HL-60 (cell line): Measurements from ENCODE around the gene IRF2BP2.
"Not testable (repeated sequence)": the region's sequence is repeated elsewhere in the genome, so short reads cannot be mapped to it uniquely, and the experiment has no call there.

Experiments used
- CTCF ChIP-seq: IDR thresholded peaks from one replicate; pipeline ENCODE4 v1.5.1; 2011; ENCODE audit warnings: low read length, control low read depth, inconsistent platforms; ENCODE audit not compliant: insufficient read depth
- GABPA ChIP-seq: IDR thresholded peaks from 2 replicates; pipeline ENCODE4 v1.6.1; 2012; ENCODE audit warnings: low read depth
- POLR2AphosphoS5 ChIP-seq: IDR thresholded peaks from 2 replicates; pipeline ENCODE4 v1.6.1; 2012; ENCODE audit warnings: low read depth
- REST ChIP-seq: IDR thresholded peaks from 2 replicates; pipeline ENCODE4 v1.6.1; 2012; ENCODE audit warnings: low read depth; ENCODE audit not compliant: insufficient replicate concordance
- SPI1 ChIP-seq: IDR thresholded peaks from 2 replicates; pipeline ENCODE4 v1.6.1; 2012; ENCODE audit warnings: low read depth, mild to moderate bottlenecking, borderline replicate concordance

- TF ChIP-seq CTCF, REST, SPI1, GABPA, POLR2AphosphoS5: not testable (repeated sequence)
These were observed 15.4 kb downstream of the IRF2BP2 start for GRCh38 chr1:234594575-234594974.
